LHCN-M2 (cell line): ENCODE results near the gene SUPT16H. TPM values are rescaled to one million over a fixed set of nuclear protein-coding genes. Genes with fewer than 3 reads are reported as not detected.
"Not testable (repeated sequence)": the region's sequence is repeated elsewhere in the genome, so short reads cannot be mapped to it uniquely, and the experiment has no call there.

ENCODE experiments used
- DNase-seq: peaks from one replicate; pipeline ENCODE4 v3.0.0-alpha.2; 2012; ENCODE audit warnings: low read depth
- polyA plus RNA-seq: library from polyadenylated mRNA; unstranded; fragments of >200 nt; gene quantifications from one replicate; pipeline ENCODE4 v1.2.1, GENCODE V29; 2012; ENCODE audit warnings: missing spikeins
- total RNA-seq: library from RNA; depleted of rRNA; stranded (reverse); fragments of >200 nt; gene quantifications from 2 replicates; pipeline ENCODE4 v1.2.3, GENCODE V29; 2014; rRNA removed

Gene SUPT16H
- total RNA-seq: 123 and 132 TPM in 2 replicates
- polyA plus RNA-seq: 52.7 TPM

GRCh38 chr14:21383848-21384493 lies at the start of gene SUPT16H:
TSS of gene SUPT16H (minus strand) at chr14:21384019. CDS start at chr14:21383927, 92 bp downstream.
- peak; percentile 96 for DNase-seq

DNA sequence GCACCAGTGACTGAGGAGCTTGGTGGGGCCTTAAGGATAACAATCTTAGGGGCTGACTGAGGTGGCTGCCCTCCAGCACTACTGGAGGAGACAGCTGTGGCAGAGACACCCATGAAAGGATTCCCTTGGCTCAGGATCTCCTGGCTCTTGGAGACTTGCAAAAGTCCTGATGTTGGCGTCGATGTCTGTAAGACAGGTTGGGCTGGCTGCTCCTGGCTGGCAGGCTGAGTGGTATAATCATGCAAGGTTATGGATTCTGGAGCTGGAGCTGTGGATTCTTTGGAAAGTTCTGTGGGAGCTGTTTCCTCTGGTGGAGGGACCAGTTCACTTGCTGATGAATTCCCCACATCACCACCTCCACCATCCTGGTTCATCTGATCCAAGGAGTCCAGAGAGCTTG lies 47.3 kb upstream of the SUPT16H start:
- no peak for DNase-seq

DNA sequence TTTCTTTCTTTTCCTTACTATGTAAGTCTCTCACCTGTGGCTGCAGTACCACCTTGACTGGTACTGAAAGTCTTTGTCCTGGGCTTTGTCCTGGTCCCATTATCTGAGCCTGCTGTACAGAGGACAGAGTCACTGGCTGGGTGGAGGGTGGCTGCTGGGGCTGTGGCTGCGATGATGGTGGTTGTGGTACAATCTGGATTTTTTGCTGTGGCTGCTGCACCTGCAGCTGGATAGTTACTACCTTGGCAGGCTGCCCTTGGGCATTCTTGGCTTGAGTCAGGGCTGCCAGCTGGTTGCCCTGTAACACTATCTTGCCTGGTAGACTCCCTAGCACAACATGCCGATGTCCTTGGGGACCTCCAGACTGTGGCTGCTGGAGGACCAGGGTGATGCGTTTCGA lies 45.1 kb upstream of the SUPT16H start:
- DNase-seq: peak; percentile 81

GRCh38 chr14:21426692-21427091 lies 42.9 kb upstream of the SUPT16H start:
- no peak for DNase-seq

GRCh38 chr14:21419528-21419927 lies 35.7 kb upstream of the SUPT16H start:
- DNase-seq: no peak

- no peak for DNase-seq
Observed at GRCh38 chr14:21415329-21415728, 31.5 kb upstream of the SUPT16H start.

DNA sequence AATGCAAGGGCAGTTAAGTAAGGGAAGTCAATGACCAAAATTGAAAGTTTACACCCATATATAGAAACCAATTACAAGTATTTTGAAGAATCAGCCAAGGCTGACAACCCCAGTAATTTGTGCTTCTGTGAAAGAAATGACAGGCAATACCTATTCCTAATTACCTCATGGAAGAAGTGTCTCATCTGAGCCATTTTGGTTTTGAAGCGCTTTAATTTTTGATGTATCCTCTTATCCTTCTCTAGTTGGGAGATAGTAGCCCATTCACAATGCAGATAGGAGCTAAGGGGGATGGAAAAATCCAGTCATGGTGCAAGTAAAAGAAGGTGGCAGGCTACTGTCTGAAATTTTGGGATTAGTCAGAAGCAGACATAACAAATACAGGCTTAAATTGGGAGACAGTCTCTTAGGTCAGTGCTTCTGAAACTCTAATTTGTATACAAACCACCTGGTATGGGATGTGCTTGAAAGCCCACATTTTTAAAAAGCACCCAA lies 30.4 kb upstream of the SUPT16H start:
- DNase-seq: no peak

DNA sequence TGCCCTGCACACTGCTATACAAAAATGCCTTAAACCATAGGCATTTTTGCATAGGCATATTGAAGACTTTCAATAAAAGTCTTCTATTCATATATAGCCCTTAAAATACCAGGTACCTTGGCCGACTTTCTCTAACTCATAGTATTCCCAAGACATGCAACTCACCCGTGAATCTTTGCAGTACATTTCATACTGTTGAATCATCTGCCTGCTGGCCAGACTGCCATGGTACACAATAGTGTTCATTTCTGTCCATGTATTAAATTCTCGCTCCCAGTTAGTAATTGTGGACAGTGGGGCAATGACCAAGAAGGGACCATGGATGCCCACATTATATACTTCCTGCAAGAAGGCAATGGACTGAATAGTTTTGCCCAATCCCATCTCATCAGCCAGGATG lies 24.3 kb upstream of the SUPT16H start:
- peak; percentile 86 for DNase-seq

- DNase-seq: no peak
Observed at GRCh38 chr14:21406213-21406612, 22.4 kb upstream of the SUPT16H start.

GRCh38 chr14:21405097-21405496 lies 21.3 kb upstream of the SUPT16H start:
- no peak for DNase-seq

DNA sequence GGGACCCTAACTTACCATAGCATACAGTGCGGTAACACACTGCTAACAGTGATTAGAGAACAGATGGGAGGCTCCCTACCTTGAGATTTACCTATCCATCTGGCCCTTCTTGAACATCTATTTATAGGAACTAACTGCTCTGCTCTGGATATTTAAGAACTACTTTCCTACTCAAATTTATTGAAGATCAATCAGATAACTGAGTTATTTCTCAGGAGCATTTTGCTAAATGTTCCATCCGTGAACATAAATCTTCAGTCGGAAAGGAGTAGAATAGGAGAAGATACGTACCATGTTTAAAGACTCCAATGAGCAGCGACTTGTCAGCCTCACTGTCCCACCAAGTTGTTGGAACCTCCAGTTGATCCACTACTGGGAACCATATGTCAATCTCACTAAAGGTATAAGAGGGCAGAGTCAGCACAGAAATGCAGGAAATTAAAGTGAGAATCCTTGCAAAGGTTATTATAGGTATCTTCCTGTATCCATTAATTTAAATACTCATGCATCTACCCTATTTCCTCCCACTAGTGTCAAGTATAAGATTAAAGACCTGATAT lies 15.6 kb upstream of the SUPT16H start:
- DNase-seq: no peak

DNA sequence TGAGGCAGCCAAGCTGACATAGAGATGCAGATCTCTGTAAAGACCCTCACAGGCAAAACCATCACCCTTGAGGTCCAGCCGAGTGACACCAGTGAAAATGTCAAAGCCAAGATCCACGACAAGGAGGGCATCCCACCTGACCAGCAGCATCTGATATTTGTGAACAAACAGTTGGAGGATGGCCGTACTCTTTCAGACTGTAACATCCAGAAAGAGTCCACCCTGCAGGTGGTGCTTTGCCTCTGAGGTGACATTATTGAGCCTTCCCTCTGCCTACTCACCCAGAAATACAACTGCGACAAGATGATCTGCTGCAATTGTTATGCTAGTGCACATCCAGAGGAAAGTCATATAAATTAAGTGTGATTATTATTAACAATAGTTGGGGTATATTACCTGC lies 15.1 kb upstream of the SUPT16H start:
- DNase-seq: no peak

DNA sequence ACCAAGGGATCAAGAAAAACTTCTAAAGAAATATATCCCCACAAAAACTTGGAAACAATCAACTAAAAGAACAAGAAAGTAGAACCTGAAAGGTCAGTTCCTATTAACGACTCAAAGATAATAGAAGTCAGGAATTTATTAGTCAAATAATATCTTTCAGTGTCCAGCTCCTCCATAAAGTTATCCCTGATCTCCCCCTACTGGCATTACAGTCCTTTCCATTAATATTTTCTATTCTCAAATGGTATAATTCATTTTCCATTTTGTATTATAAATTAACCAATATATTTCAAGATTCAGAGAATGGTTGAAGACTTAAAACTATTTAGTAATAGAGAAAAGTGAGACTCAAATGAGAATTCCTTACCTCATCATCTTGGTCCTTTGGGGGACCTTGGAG lies 11.6 kb upstream of the SUPT16H start:
- no peak for DNase-seq

DNA sequence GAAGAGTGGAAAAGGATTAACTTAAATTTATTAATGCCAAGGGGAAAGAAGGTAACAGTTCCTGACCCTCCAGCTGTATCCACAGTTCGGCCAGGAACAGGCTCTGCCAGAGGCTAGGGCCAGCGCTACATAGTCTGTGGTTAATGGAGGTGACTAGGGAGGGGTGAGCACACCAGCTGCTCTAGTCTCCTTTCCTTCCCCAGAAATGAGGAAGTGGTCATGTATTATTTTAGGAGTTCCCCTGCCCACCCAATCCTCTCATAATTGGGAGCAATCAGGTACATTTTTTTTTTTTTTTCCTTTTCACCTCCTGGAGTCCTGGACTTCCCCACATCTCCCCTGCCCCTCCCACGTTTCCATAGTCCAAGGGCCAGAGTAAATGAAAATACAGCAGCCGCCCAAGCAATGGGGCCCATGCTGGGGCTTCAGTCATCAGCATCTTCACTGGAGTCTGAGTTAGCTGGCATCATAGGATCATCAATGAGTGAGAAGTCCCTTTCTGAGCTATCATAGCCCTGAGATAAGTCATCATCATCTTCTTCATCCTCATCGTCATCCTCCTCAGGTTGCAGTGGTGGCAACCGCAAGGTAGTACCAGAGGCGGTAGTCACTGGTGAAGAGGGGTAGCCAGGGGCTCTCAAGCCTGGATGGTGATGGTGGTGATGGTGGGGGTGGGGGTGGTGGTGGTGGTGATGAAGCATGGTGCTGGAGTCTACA lies 1.5 kb upstream of the SUPT16H start:
- peak; percentile 14 for DNase-seq

GRCh38 chr14:21384494-21384851 lies 654 bp upstream of the SUPT16H start:
- DNase-seq: no peak

- peak; percentile 60 for DNase-seq
Observed at GRCh38 chr14:21382886-21383847, 652 bp downstream of the SUPT16H start.

DNA sequence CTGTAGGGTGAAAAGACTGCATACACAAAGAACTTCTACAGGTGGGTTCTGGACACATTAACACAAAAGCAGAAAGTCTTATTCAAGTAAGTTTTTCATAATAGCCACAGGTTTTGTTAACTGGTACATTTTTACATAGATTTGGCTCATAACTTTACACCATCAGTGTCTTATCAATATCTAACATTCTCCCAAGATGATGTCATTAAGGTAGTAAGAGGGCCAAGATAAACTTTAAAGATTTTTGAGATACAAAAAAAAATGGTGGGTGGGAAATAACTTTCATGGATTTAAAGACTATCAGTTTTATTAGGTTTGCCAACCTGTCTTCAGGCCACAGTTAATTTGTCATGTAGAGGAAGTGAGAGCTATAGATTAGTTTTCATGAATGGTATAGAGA lies 1.7 kb downstream of the SUPT16H start:
- no peak for DNase-seq

- no peak for DNase-seq
Observed at GRCh38 chr14:21379338-21379737, 4.5 kb downstream of the SUPT16H start.

GRCh38 chr14:21373980-21374379 lies 9.8 kb downstream of the SUPT16H start:
- no peak for DNase-seq

DNA sequence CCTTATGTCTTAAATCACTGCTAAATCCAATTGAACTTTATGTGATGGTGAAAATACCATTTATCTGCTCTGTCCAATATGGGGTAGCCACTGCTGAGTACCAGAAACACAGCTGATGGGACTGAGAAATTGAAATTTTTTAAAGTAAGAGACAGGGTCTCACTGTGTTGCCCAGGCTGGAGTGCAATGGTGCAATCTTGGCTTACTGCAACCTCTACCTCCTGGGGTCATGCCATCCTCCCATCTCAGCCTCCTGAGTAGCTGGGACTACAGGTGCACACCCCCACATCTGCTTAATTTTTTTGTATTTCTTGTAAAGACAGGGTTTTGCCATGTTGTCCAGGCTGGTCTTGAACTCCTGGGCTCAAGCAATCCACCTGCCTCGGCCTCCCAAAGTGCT lies 11.0 kb downstream of the SUPT16H start:
- DNase-seq: not testable (repeated sequence)

DNA sequence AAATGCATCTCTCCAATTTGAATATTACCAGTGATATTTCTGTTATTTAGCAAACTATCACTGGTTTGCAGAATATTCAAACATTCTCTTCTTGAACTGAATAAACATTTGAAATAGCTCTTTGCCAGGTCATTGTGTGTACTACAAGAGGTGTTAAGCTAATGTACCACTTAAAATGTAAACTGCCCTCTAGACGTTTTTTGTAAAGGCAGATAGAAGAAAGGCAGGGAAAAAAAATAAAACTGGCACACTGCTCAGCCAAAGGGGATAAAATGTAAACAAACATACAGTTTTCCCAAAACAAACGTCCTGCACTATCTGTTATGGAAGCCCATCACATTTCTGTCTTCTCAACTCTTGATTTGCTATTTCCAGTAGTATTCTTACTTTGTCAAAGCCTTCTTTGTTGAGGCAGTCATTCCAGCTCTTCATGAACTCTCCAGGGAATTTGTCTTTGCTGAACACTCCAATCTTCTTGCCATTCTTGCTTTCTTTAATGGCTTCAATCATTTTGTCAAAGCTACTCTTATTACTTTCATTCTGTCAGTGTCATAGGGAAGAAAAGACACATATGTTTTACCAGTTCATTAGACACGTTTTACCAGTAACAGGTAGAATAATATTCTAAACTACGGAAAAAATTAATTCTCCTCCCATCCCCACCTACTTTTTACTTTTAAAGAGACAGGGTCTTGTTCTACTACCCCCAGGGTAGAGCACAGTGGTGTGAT lies 13.7 kb downstream of the SUPT16H start:
- DNase-seq: no peak
